Measurements from ENCODE around the gene SEL1L3.

SEL1L3 gene

DNA sequence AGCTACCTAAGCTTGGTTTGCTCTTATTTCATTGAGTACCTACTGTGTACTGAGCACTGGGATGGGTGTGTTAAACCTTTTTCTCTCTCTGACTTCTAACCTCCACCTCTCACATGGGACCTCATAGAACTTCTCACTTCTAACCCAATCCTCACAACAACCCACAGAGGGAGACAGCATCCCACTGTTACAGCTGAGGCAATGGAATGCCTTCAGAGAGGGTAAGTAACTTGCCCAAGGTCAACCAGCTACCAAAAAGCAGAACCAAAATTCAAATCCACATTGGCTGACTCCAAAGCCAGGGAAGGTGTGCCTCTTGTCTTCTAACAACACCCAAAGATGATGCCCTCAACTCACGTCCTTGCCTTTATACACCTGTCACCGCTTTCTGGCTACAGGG, 5.4 kb downstream of the SEL1L3 start:
- no peak for DNase-seq (ENCODE audit: low read depth)
- TF ChIP-seq, protein P1, sequence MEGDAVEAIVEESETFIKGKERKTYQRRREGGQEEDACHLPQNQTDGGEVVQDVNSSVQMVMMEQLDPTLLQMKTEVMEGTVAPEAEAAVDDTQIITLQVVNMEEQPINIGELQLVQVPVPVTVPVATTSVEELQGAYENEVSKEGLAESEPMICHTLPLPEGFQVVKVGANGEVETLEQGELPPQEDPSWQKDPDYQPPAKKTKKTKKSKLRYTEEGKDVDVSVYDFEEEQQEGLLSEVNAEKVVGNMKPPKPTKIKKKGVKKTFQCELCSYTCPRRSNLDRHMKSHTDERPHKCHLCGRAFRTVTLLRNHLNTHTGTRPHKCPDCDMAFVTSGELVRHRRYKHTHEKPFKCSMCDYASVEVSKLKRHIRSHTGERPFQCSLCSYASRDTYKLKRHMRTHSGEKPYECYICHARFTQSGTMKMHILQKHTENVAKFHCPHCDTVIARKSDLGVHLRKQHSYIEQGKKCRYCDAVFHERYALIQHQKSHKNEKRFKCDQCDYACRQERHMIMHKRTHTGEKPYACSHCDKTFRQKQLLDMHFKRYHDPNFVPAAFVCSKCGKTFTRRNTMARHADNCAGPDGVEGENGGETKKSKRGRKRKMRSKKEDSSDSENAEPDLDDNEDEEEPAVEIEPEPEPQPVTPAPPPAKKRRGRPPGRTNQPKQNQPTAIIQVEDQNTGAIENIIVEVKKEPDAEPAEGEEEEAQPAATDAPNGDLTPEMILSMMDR (IDR thresholded peaks at IDR 0.05; ENCODE audit: control insufficient read depth, insufficient read depth, low read depth, low read length, missing control alignments), result no peak
- H3K4me3 ChIP-seq (ENCODE audit: control insufficient read depth, low read depth, low read length), result no peak overlapping the region

GRCh38 chr4:25856756-25857155, 6.0 kb downstream of the SEL1L3 start:
- no peak for DNase-seq (ENCODE audit: low read depth)
- TF ChIP-seq, protein P1 (IDR thresholded peaks at IDR 0.05; ENCODE audit: control insufficient read depth, insufficient read depth, low read depth, low read length, missing control alignments), result no peak
- no peak overlapping the region for H3K4me3 ChIP-seq (ENCODE audit: control insufficient read depth, low read depth, low read length)

GRCh38 chr4:25852103-25852502, 10.7 kb downstream of the SEL1L3 start:
- TF ChIP-seq, protein P1 (IDR thresholded peaks at IDR 0.05; ENCODE audit: control insufficient read depth, insufficient read depth, low read depth, low read length, missing control alignments), result no peak
- no peak for DNase-seq (ENCODE audit: low read depth)
- no peak overlapping the region for H3K4me3 ChIP-seq (ENCODE audit: control insufficient read depth, low read depth, low read length)

- TF ChIP-seq, protein P1 (IDR thresholded peaks at IDR 0.05; ENCODE audit: control insufficient read depth, insufficient read depth, low read depth, low read length, missing control alignments), result no peak
- no peak overlapping the region for H3K4me3 ChIP-seq (ENCODE audit: control insufficient read depth, low read depth, low read length)
- DNase-seq (ENCODE audit: low read depth), result no peak
These were observed 15.5 kb downstream of the SEL1L3 start for GRCh38 chr4:25847329-25847728.

- no peak for DNase-seq (ENCODE audit: low read depth)
- H3K4me3 ChIP-seq (ENCODE audit: control insufficient read depth, low read depth, low read length), result no peak overlapping the region
- TF ChIP-seq, protein P1 (IDR thresholded peaks at IDR 0.05; ENCODE audit: control insufficient read depth, insufficient read depth, low read depth, low read length, missing control alignments), result no peak
These were observed 16.7 kb downstream of the SEL1L3 start for GRCh38 chr4:25845841-25846653.

- H3K4me3 ChIP-seq (ENCODE audit: control insufficient read depth, low read depth, low read length), result no peak overlapping the region
- DNase-seq (ENCODE audit: low read depth), result no peak
- TF ChIP-seq, protein P1 (IDR thresholded peaks at IDR 0.05; ENCODE audit: control insufficient read depth, insufficient read depth, low read depth, low read length, missing control alignments), result no peak
These were observed 17.7 kb downstream of the SEL1L3 start for GRCh38 chr4:25844961-25845712.
